Measurements from ENCODE around the gene PARD6G. TPM values are rescaled to one million over a fixed set of nuclear protein-coding genes. Genes with fewer than 3 reads are reported as not detected.
"Not testable (repeated sequence)": the region's sequence is repeated elsewhere in the genome, so short reads cannot be mapped to it uniquely, and the experiment has no call there.

The PARD6G gene
- total RNA-seq, 2 donors from 2014 or later, result 12.3 to 18.7 TPM

- no peak overlapping the region for H3K27ac ChIP-seq
- no peak for DNase-seq (ENCODE audit: low spot score)
- intact Hi-C loops (cut with DNase I), result no loop called here
- no peaks in the 10 kb centered on the region for H3K4me1 ChIP-seq (replicated peaks)
- TF ChIP-seq POLR2A (IDR thresholded peaks at IDR 0.05) (no peak), CTCF (IDR thresholded peaks at IDR 0.05) (no peak), POLR2AphosphoS5 (IDR thresholded peaks at IDR 0.05) (no peak)
- H3K36me3 ChIP-seq, result no peaks in the 10 kb centered on the region
- WGBS, result 83% methylated on average over 4 of the region's 4 CpGs
- no peak overlapping the region for H3K4me3 ChIP-seq
- no peaks in the 10 kb centered on the region for H3K9me3 ChIP-seq
- no peaks in the 10 kb centered on the region for H3K27me3 ChIP-seq (replicated peaks; ENCODE audit: insufficient read depth)
Measured at GRCh38 chr18:80225685-80226084, 21.6 kb downstream of the PARD6G start.

GRCh38 chr18:80223581-80224148 lies 23.6 kb downstream of the PARD6G start:
- TF ChIP-seq CTCF (IDR thresholded peaks at IDR 0.05), result no peak
- no peak for TF ChIP-seq POLR2AphosphoS5 (IDR thresholded peaks at IDR 0.05)
- no peak for TF ChIP-seq POLR2A (IDR thresholded peaks at IDR 0.05)
- Histone ChIP-seq H3K27me3 (replicated peaks; ENCODE audit: insufficient read depth) (no peaks in the 10 kb centered on the region), H3K9me3 (no peaks in the 10 kb centered on the region), H3K4me3 (no peak overlapping the region), H3K27ac (no peak overlapping the region), H3K4me1 (replicated peaks) (no peaks in the 10 kb centered on the region), H3K36me3 (no peaks in the 10 kb centered on the region)
- DNase-seq (ENCODE audit: low spot score), result no peak
- intact Hi-C loops (cut with DNase I), result no loop called here
- WGBS, result 51% methylated on average over 4 of the region's 4 CpGs

GRCh38 chr18:80219488-80219887 lies 27.8 kb downstream of the PARD6G start:
- H3K9me3 ChIP-seq; DNase-seq (ENCODE audit: low spot score); H3K27ac ChIP-seq; H3K27me3 ChIP-seq (replicated peaks; ENCODE audit: insufficient read depth); intact Hi-C loops (cut with DNase I); H3K4me1 ChIP-seq (replicated peaks); H3K36me3 ChIP-seq; H3K4me3 ChIP-seq: not testable (repeated sequence)
- 99% methylated on average over 4 of the region's 4 CpGs for WGBS

GRCh38 chr18:80218341-80219227 lies 28.7 kb downstream of the PARD6G start:
- 93% methylated on average over 10 of the region's 10 CpGs for WGBS
- Histone ChIP-seq H3K4me1 (replicated peaks) (no peaks in the 10 kb centered on the region), H3K36me3 (no peaks in the 10 kb centered on the region), H3K27me3 (replicated peaks; ENCODE audit: insufficient read depth) (no peaks in the 10 kb centered on the region), H3K4me3 (no peak overlapping the region), H3K27ac (no peak overlapping the region), H3K9me3 (no peaks in the 10 kb centered on the region)
- intact Hi-C loops (cut with DNase I), result no loop called here
- TF ChIP-seq POLR2A (IDR thresholded peaks at IDR 0.05), result no peak
- TF ChIP-seq POLR2AphosphoS5 (IDR thresholded peaks at IDR 0.05), result no peak
- no peak for TF ChIP-seq CTCF (IDR thresholded peaks at IDR 0.05)
- DNase-seq (ENCODE audit: low spot score), result no peak

- Histone ChIP-seq H3K27ac (no peak overlapping the region), H3K9me3 (no peaks in the 10 kb centered on the region), H3K4me3 (no peak overlapping the region), H3K27me3 (replicated peaks; ENCODE audit: insufficient read depth) (no peaks in the 10 kb centered on the region), H3K36me3 (no peaks in the 10 kb centered on the region), H3K4me1 (replicated peaks) (no peaks in the 10 kb centered on the region)
- 77% methylated on average over 2 of the region's 2 CpGs for WGBS
- DNase-seq (ENCODE audit: low spot score), result no peak
- no peak for TF ChIP-seq CTCF (IDR thresholded peaks at IDR 0.05)
- TF ChIP-seq POLR2AphosphoS5 (IDR thresholded peaks at IDR 0.05), result no peak
- TF ChIP-seq POLR2A (IDR thresholded peaks at IDR 0.05), result no peak
- intact Hi-C loops (cut with DNase I), result no loop called here
Measured at GRCh38 chr18:80213182-80213581, 34.1 kb downstream of the PARD6G start.
